K562 (cell line): Measurements from ENCODE around the gene MRPS31. TPM values are rescaled to one million over a fixed set of nuclear protein-coding genes. Genes with fewer than 3 reads are reported as not detected.

Experiments used
- ATAC-seq: fragments of 200-7000 bp; cut with Tn5 transposase; 3 replicates; pipeline ENCODE4 v1.9.1; 2020; ENCODE audit warnings: moderate library complexity
- BruUV-seq: library from RNA; stranded (reverse); fragments of 400-500 nt; replicated peaks from 2 replicates; lab custom pipeline; 2021; lab: Mats Ljungman, UMichigan
- CTCF ChIA-PET: fragments of 300-600 bp; formaldehyde crosslinking; extraction: SDS; loops from one replicate; lab custom pipeline; 2021; ENCODE audit warnings: low intra/inter-chr PET ratio; lab: Yijun Ruan, JAX
- POLR2A ChIA-PET: fragments of 300-600, 350-650 bp; sonication (Branson Sonifier 250); formaldehyde crosslinking; extraction: SDS; loops from one replicate; lab custom pipeline; 2021; ENCODE audit warnings: antibody characterized with exemption, inconsistent platforms; lab: Yijun Ruan, JAX
- DNase-seq, 4 experiments: peaks; one replicate each; pipeline versions ENCODE4 v3.0.0 to v3.0.0-alpha.2; 2011 to 2018; ENCODE audit warnings: low spot score in 3 of 4, mixed read lengths in 3 of 4; ENCODE audit errors: extremely low read depth in 1 of 4
- FAIRE-seq: peaks from 2 replicates; lab custom pipeline; 2011; peaks lifted over from hg19 to GRCh38; lab: Jason Lieb, UNC
- H2AFZ ChIP-seq: 2 replicates; pipeline ENCODE4 v1.6.0; 2011; ENCODE audit warnings: low read depth, low read length, control low read depth, inconsistent platforms
- H3K27ac ChIP-seq: fragments of 200-600 bp; 3 replicates; pipeline ENCODE4 v1.8.0; 2011; ENCODE audit warnings: low read depth, mild to moderate bottlenecking, control low read depth, inconsistent platforms, low read length, moderate library complexity, mixed read lengths; ENCODE audit errors: extremely low read depth
- H3K27me3 ChIP-seq, 2 experiments: fragments of 300-600 bp in 1 of 2; 2 replicates in 1 of 2; 3 replicates in 1 of 2; pipeline versions ENCODE4 v1.6.0 to v1.8.0; 2011; ENCODE audit warnings: inconsistent platforms in 2 of 2, low read length in 2 of 2, mild to moderate bottlenecking in 1 of 2, mixed read lengths in 1 of 2, moderate library complexity in 1 of 2; ENCODE audit not compliant: control insufficient read depth in 2 of 2, insufficient read depth in 2 of 2
- H3K36me3 ChIP-seq: fragments of 300-600 bp; 3 replicates; pipeline ENCODE4 v1.8.0; 2011; ENCODE audit warnings: mild to moderate bottlenecking, low read length, inconsistent platforms; ENCODE audit not compliant: control insufficient read depth, insufficient read depth
- H3K4me1 ChIP-seq, 2 experiments: fragments of 200-600 bp in 1 of 2; replicated peaks in 1 of 2; 2 replicates in 1 of 2; 3 replicates in 1 of 2; pipeline versions ENCODE4 v1.5.1 to v1.8.0; 2011; ENCODE audit warnings: inconsistent platforms in 2 of 2, low read length in 2 of 2, mild to moderate bottlenecking in 1 of 2, mixed read lengths in 1 of 2, moderate library complexity in 1 of 2; ENCODE audit not compliant: control insufficient read depth in 2 of 2, insufficient read depth in 2 of 2
- H3K4me2 ChIP-seq: 2 replicates; pipeline ENCODE4 v1.6.1; 2011; ENCODE audit warnings: low read length, control low read depth, inconsistent platforms, mixed read lengths; ENCODE audit not compliant: insufficient read depth
- H3K4me3 ChIP-seq: fragments of 200-600 bp; sonication (generic), shearing (Covaris generic); 2 replicates; pipeline ENCODE4 v1.5.1; 2016; ENCODE audit warnings: control low read depth, inconsistent platforms
- H3K79me2 ChIP-seq: fragments of 200-600 bp; 3 replicates; pipeline ENCODE4 v1.8.0; 2011; ENCODE audit warnings: low read length, inconsistent platforms; ENCODE audit not compliant: control insufficient read depth, insufficient read depth
- H3K9ac ChIP-seq, 2 experiments: 2 replicates each; pipeline versions ENCODE4 v1.6.0 to v1.6.1; 2011; ENCODE audit warnings: low read depth in 2 of 2, low read length in 2 of 2, control low read depth in 1 of 2, inconsistent platforms in 1 of 2, mild to moderate bottlenecking in 1 of 2, mixed read lengths in 1 of 2; ENCODE audit not compliant: insufficient read depth in 1 of 2
- H3K9me1 ChIP-seq: one replicate; pipeline ENCODE4 v1.6.0; 2011; ENCODE audit warnings: inconsistent platforms, mild to moderate bottlenecking, low read length, moderate library complexity; ENCODE audit not compliant: control insufficient read depth, insufficient read depth
- H3K9me3 ChIP-seq: replicated peaks from 2 replicates; pipeline ENCODE4 v1.5.1; 2011; ENCODE audit warnings: low read depth, low read length, inconsistent platforms; ENCODE audit not compliant: control insufficient read depth, insufficient read depth
- H4K20me1 ChIP-seq: replicated peaks from 2 replicates; pipeline ENCODE4 v1.6.1; 2011; ENCODE audit warnings: low read length, inconsistent platforms, mixed read lengths; ENCODE audit not compliant: control insufficient read depth, insufficient read depth
- CBX8 ChIP-seq: fragments of 200-600 bp; sonication (generic); IDR thresholded peaks from 2 replicates; pipeline ENCODE4 v1.6.1; 2012; ENCODE audit warnings: borderline replicate concordance, mixed run types, low read depth, mild to moderate bottlenecking, moderate library complexity, mixed read lengths, low read length, control low read depth, inconsistent platforms; ENCODE audit not compliant: poor library complexity, severe bottlenecking; ENCODE audit errors: extremely low read depth
- CREB1 ChIP-seq, 2 experiments: sonication (generic) in 1 of 2; formaldehyde crosslinking in 1 of 2; IDR thresholded peaks; 2 replicates each; pipeline versions ENCODE4 v1.6.1 to v1.8.0; 2012 to 2022; ENCODE audit warnings: inconsistent platforms in 1 of 2, mild to moderate bottlenecking in 1 of 2, missing genetic modification reagents in 1 of 2, moderate library complexity in 1 of 2
- GABPA ChIP-seq: fragments of 200-800 bp; sonication (Bioruptor generic); conservative IDR thresholded peaks from 2 replicates; pipeline ENCODE4 v1.6.1; 2016; ENCODE audit warnings: low read depth, missing genetic modification characterization, missing compliant biosample characterization
- HDAC2 ChIP-seq: fragments of 450-650 bp; IDR thresholded peaks from 2 replicates; pipeline ENCODE4 v1.6.1; 2016; ENCODE audit warnings: mild to moderate bottlenecking
- MBD2 ChIP-seq: sonication (generic); IDR thresholded peaks from 2 replicates; pipeline ENCODE4 v1.6.1; 2016; ENCODE audit warnings: low read depth, borderline replicate concordance
- PHF20 ChIP-seq: fragments of 450-650 bp; IDR thresholded peaks from 2 replicates; pipeline ENCODE4 v1.6.1; 2018; ENCODE audit not compliant: partially characterized antibody
- PTBP1 ChIP-seq: fragments of 200-400 bp; formaldehyde crosslinking; IDR thresholded peaks from 2 replicates; pipeline ENCODE4 v1.6.1; 2017; ENCODE audit warnings: low read depth, low read length
- RBM14 ChIP-seq: fragments of 200-400 bp; formaldehyde crosslinking; IDR thresholded peaks from 2 replicates; pipeline ENCODE4 v1.6.1; 2018; ENCODE audit warnings: low read depth, mild to moderate bottlenecking, low read length, moderate library complexity, borderline replicate concordance; ENCODE audit not compliant: insufficient read depth
- RBM22 ChIP-seq: fragments of 200-400 bp; formaldehyde crosslinking; IDR thresholded peaks from 2 replicates; pipeline ENCODE4 v1.6.1; 2018; ENCODE audit warnings: low read length, low read depth; ENCODE audit not compliant: poor library complexity, severe bottlenecking
- RHOXF2B ChIP-seq: fragments of 250-450 bp; sonication (Bioruptor Pico); conservative IDR thresholded peaks from 2 replicates; pipeline ENCODE4 v1.5.1; 2021
- SMAD2 ChIP-seq: fragments of 150-350 bp; IDR thresholded peaks from 2 replicates; pipeline ENCODE4 v1.6.1; 2014; ENCODE audit warnings: low read depth, mild to moderate bottlenecking, low read length
- TEAD1 ChIP-seq, 2 experiments: fragments of 450-650 bp in 1 of 2; sonication (generic) in 1 of 2; formaldehyde crosslinking; IDR thresholded peaks; 2 replicates each; pipeline versions ENCODE4 v1.4.0 to v1.8.0; 2020 to 2022; ENCODE audit warnings: mild to moderate bottlenecking in 2 of 2, missing genetic modification reagents in 1 of 2
- ZNF224 ChIP-seq: sonication (generic); formaldehyde crosslinking; IDR thresholded peaks from 2 replicates; pipeline ENCODE4 v1.8.0; 2022; ENCODE audit warnings: mild to moderate bottlenecking, missing genetic modification reagents
- ZNF79 ChIP-seq: fragments of 250-450 bp; sonication (Bioruptor Pico); IDR thresholded peaks from 2 replicates; pipeline ENCODE4 v1.4.0; 2020; ENCODE audit warnings: low read depth, mild to moderate bottlenecking, moderate library complexity
- WGBS: fragments of 100-300 bp; shearing (Covaris generic); methylation state at CpG from one replicate; pipeline ENCODE4 v1.1.6; 2016; ENCODE audit warnings: low coverage, mixed read lengths; ENCODE audit not compliant: insufficient coverage; ENCODE audit errors: missing lambda C conversion rate; 5-methylcytosine and 5-hydroxymethylcytosine counted together
- in situ Hi-C: fragments of 300-500 bp; cut with MboI; formaldehyde crosslinking; loops from 4 replicates; pipeline ENCODE4 v1.15.0; 2018; ENCODE audit warnings: inconsistent platforms, mixed read lengths
- intact Hi-C: fragments of 100-400 bp; cut with micrococcal nuclease; formaldehyde crosslinking; loops from 2 replicates; pipeline ENCODE4 v1.14.2; 2022
- polyA plus RNA-seq, 8 experiments: library from polyadenylated mRNA; depleted of rRNA in 4 of 8; stranded (reverse) in 5 of 8; unstranded in 3 of 8; fragments of >200 nt; fragmentation: Nextera tagmentation in 2 of 8; fragmentation: Illumina TruSeq in 1 of 8; extraction: Ambion mirVana in 2 of 8; extraction: Trizol in 1 of 8; gene quantifications; 2 replicates each; pipeline versions ENCODE4 v1.2.1 to v1.2.3, GENCODE V29; 2011 to 2014; ENCODE audit warnings: inconsistent platforms in 1 of 8, missing spikeins in 1 of 8
- total RNA-seq, 7 experiments: library from RNA; depleted of rRNA in 6 of 7; stranded (reverse); fragments of >200 nt in 6 of 7; fragmentation: Illumina TruSeq in 2 of 7; extraction: Trizol in 2 of 7; gene quantifications; 2 replicates each; pipeline versions ENCODE4 v1.2.1 to v1.2.3, GENCODE V29; 2011 to 2021; ENCODE audit warnings: low replicate concordance in 1 of 7
- TF ChIP-seq, protein P1 (sequence below): fragments of 250-450 bp; sonication (Bioruptor Pico); IDR thresholded peaks from 2 replicates; pipeline ENCODE4 v1.8.0; 2021; ENCODE audit warnings: borderline replicate concordance, mild to moderate bottlenecking, moderate library complexity; ENCODE audit not compliant: poor library complexity, severe bottlenecking
- TF ChIP-seq, protein P2 (sequence below), 3 experiments: fragments of 200-800 bp in 1 of 3; fragments of 250-450 bp in 1 of 3; fragments of 450-650 bp in 1 of 3; sonication (Bioruptor Pico) in 1 of 3; sonication (Bioruptor generic) in 1 of 3; formaldehyde crosslinking in 1 of 3; IDR thresholded peaks; 2 replicates each; pipeline versions ENCODE4 v1.6.1 to v1.8.0; 2016 to 2022; ENCODE audit warnings: mild to moderate bottlenecking in 2 of 3, missing genetic modification characterization in 2 of 3, missing compliant biosample characterization in 1 of 3, moderate library complexity in 1 of 3

Gene MRPS31
- total and polyA plus RNA-seq, 9 of the 15 experiments (the other 6 are each of a cell fraction or from before 2014, with no cell fraction given), result 20.3 to 57.8 (median 37.1) TPM

DNA sequence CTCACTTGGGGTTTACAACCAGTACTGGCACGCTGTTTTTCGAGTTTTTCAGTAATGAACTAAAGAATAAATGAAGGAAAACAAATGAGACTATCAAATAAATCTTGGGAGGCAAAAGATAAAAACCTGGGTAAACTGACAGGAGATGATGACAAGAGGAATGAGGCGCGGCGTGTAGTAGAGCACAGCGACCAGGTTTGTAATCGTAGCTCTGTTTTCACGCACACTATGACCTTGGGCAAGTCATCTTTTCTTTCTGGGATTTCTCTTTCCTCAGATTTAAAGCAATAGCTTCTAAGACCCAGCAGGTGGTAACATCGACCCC is 419 bp downstream of the MRPS31 start:
- FAIRE-seq (peak; percentile 49), ATAC-seq (no peak), DNase-seq (no peak)
- Histone ChIP-seq H3K4me3 (peak overlapping the region; percentile 91), H4K20me1 (no peaks in the 10 kb centered on the region), H3K27ac (peak overlapping the region; percentile 93), H3K4me2 (peak overlapping the region; percentile 93), H2AFZ (peak overlapping the region; percentile 96), H3K36me3 (peaks cover 13% of the 10 kb centered on the region; the same call in 1 of the 3 replicates), H3K27me3 (no peaks in the 10 kb centered on the region), H3K79me2 (peaks cover 24% of the 10 kb centered on the region), H3K9ac (peak overlapping the region; percentile 91 to 94), H3K4me1 (peaks cover 3 to 6% of the 10 kb centered on the region in 2 experiments; a peak in 3 of 5 replicates), H3K9me1 (no peaks in the 10 kb centered on the region), H3K9me3 (no peaks in the 10 kb centered on the region)
- TF ChIP-seq RBM22 (no peak), RHOXF2B (CRISPR knock-in tag) (no peak), ZNF224 (CRISPR knock-in tag) (no peak), PHF20 (no peak), PTBP1 (no peak), MBD2 (no peak), GABPA (0 out of 2 replicates have a peak, but pooled peaks have one; percentile 74), CREB1 (IDR thresholded peaks at IDR 0.05) (no peak), CREB1 (CRISPR knock-in tag; IDR thresholded peaks at IDR 0.05) (no peak), RBM14 (no peak), CBX8 (no peak), ZNF79 (CRISPR knock-in tag) (no peak), SMAD2 (no peak), TEAD1 (CRISPR knock-in tag; IDR thresholded peaks at IDR 0.05) (no peak), HDAC2 (no peak)
- TF ChIP-seq, protein P1, sequence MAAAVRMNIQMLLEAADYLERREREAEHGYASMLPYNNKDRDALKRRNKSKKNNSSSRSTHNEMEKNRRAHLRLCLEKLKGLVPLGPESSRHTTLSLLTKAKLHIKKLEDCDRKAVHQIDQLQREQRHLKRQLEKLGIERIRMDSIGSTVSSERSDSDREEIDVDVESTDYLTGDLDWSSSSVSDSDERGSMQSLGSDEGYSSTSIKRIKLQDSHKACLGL (CRISPR knock-in tag), result no peak
- TF ChIP-seq, protein P2, sequence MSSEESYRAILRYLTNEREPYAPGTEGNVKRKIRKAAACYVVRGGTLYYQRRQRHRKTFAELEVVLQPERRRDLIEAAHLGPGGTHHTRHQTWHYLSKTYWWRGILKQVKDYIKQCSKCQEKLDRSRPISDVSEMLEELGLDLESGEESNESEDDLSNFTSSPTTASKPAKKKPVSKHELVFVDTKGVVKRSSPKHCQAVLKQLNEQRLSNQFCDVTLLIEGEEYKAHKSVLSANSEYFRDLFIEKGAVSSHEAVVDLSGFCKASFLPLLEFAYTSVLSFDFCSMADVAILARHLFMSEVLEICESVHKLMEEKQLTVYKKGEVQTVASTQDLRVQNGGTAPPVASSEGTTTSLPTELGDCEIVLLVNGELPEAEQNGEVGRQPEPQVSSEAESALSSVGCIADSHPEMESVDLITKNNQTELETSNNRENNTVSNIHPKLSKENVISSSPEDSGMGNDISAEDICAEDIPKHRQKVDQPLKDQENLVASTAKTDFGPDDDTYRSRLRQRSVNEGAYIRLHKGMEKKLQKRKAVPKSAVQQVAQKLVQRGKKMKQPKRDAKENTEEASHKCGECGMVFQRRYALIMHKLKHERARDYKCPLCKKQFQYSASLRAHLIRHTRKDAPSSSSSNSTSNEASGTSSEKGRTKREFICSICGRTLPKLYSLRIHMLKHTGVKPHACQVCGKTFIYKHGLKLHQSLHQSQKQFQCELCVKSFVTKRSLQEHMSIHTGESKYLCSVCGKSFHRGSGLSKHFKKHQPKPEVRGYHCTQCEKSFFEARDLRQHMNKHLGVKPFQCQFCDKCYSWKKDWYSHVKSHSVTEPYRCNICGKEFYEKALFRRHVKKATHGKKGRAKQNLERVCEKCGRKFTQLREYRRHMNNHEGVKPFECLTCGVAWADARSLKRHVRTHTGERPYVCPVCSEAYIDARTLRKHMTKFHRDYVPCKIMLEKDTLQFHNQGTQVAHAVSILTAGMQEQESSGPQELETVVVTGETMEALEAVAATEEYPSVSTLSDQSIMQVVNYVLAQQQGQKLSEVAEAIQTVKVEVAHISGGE (CRISPR knock-in tag; IDR thresholded peaks at IDR 0.05), result 0 out of 6 replicates have a peak, but pooled peaks of 1 of the 3 experiments have one; percentile 6
- ChIA-PET CTCF (no interaction called here), POLR2A (interaction anchor here (0.6 kb wide), 1 partner anchor 280 kb away, joined by 3 read pairs; no protein-coding TSS in a partner anchor)
- intact Hi-C loops, result no loop called here
- TSS peak; percentile 73 for BruUV-seq
- in situ Hi-C loops, result no loop called here
- WGBS, result 0% methylated on average over 8 of the region's 9 CpGs
